GM18511 (cell line): ENCODE measurements around the gene PCTP.

Source experiments
- ATAC-seq: cut with Tn5 transposase; IDR thresholded peaks from one replicate; pipeline ENCODE4 v1.9.1; 2021; ENCODE audit warnings: mild to moderate bottlenecking, moderate library complexity; ENCODE audit not compliant: unreplicated experiment

The PCTP gene

GRCh38 chr17:55727275-55727674, 23.6 kb upstream of the PCTP start:
- ATAC-seq, result no peak

GRCh38 chr17:55727920-55728319, 22.9 kb upstream of the PCTP start:
- ATAC-seq, result no peak

- ATAC-seq, result no peak
Observed at GRCh38 chr17:55728361-55728760, 22.5 kb upstream of the PCTP start.

GRCh38 chr17:55728833-55729232, 22.0 kb upstream of the PCTP start:
- no peak for ATAC-seq

GRCh38 chr17:55729484-55729883, 21.4 kb upstream of the PCTP start:
- no peak for ATAC-seq

- no peak for ATAC-seq
Observed at GRCh38 chr17:55730380-55730779, 20.5 kb upstream of the PCTP start.

GRCh38 chr17:55730808-55731207, 20.0 kb upstream of the PCTP start:
- no peak for ATAC-seq

- ATAC-seq, result no peak
Observed at GRCh38 chr17:55731586-55732250, 19.1 kb upstream of the PCTP start.

- ATAC-seq, result peak; percentile 56
Observed at GRCh38 chr17:55734128-55734781, 16.6 kb upstream of the PCTP start.

- ATAC-seq, result no peak
Observed at GRCh38 chr17:55735731-55736405, 15.0 kb upstream of the PCTP start.

GRCh38 chr17:55737976-55738501, 12.8 kb upstream of the PCTP start:
- ATAC-seq, result no peak

GRCh38 chr17:55740511-55741355, 10.1 kb upstream of the PCTP start:
- no peak for ATAC-seq

- no peak for ATAC-seq
Observed at GRCh38 chr17:55741356-55741700, 9.5 kb upstream of the PCTP start.

GRCh38 chr17:55742272-55743102, 8.4 kb upstream of the PCTP start:
- ATAC-seq, result peak; percentile 99

- ATAC-seq, result peak; percentile 53
Observed at GRCh38 chr17:55743103-55743679, 7.7 kb upstream of the PCTP start.

- ATAC-seq, result no peak
Observed at GRCh38 chr17:55745258-55745657, 5.6 kb upstream of the PCTP start.

- no peak for ATAC-seq
Observed at GRCh38 chr17:55746466-55746865, 4.4 kb upstream of the PCTP start.

- ATAC-seq, result no peak
Observed at GRCh38 chr17:55747209-55747608, 3.6 kb upstream of the PCTP start.

GRCh38 chr17:55748841-55749240, 2.0 kb upstream of the PCTP start:
- no peak for ATAC-seq

GRCh38 chr17:55749985-55750384, 866 bp upstream of the PCTP start:
- ATAC-seq, result no peak
